CD4-positive, alpha-beta T cell treated with Interleukin-15 for 1 hour (primary cell): ENCODE data around the gene ERCC2.
"Not testable (repeated sequence)": the region's sequence is repeated elsewhere in the genome, so short reads cannot be mapped to it uniquely, and the experiment has no call there.

Experiments used
- DNase-seq: peaks from one replicate; pipeline ENCODE4 v3.0.0-alpha.2; 2020

ERCC2 gene

DNA sequence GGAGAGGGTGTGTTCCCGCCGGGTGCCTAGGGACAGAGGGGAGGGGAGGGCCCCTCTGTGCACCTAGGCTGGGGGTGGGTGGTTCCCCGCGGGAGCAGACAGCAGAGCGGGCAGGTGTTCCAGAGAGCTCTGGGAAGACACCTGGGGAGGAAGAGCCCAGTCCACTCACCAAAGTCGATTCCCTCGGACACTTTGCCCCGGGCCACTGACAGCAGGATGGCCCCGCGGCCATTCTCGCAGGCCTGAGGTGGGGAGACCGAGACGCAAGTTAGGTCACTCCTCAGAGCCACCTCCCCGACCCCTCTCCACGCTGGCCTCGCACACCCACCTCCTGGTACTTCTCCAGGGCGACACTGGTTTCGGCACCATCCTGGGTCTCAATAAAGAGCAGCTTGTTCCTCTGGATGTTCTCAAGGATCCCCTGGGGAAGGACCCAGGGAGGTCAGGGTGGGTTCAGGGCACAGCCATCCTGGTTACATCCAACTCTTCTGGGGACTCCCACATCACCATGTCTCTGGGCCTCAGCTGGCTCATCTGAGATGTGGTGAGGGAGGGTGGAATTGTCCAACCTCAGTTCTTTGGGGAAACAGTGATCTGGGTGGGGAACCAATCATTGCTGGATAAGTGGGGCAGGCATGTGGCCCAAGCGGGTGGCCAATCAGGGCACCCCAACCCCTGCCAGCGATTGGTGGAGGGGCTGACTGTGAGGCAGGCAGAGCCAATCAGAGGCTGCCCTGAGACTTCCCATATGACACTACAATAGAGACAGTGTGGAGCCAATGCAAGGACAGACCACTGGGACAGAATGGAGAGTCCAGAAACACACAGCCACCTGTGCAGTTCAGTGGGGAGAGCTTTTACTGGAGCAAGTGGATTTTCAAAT, 17.2 kb downstream of the ERCC2 start:
- DNase-seq: no peak

DNA sequence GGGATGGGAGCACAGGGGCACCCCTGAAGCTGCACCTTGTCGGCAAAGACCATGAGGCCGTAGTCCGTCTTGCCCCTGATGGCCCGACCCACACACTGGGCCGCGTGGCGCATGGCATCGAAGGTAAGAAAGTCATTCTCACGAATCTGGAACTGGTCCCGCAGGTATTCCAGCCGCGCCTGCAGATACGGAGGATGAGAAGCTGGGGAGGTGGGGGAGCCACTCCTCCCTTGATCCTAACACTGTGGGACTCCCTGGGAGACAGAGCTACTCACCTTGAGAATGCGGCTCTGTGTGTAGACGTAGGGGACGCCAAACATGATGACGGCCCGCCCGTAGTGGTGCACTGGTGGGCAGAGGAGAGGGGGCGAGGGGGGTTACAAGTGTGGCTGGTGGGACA, 17.9 kb downstream of the ERCC2 start:
- no peak for DNase-seq

DNA sequence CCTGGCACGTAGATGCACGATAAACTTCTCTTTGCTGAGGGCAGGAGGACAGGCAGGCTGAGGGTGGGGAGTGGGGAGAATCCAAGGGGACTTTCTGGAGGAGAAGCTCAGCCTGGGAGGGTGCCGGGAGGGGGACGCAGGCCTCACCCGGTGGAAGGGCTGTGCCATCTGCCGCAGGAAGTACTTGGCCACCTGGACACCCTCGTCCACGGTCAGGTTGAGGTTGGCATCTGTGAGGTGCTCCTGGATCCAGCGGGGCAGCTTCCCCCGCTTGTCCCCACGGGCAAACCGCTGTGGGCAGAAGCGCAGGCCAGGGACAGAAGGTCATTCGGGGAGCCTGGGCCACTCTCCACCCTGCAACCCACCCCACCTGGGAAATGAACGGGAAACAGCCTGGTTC, 18.3 kb downstream of the ERCC2 start:
- no peak for DNase-seq

DNA sequence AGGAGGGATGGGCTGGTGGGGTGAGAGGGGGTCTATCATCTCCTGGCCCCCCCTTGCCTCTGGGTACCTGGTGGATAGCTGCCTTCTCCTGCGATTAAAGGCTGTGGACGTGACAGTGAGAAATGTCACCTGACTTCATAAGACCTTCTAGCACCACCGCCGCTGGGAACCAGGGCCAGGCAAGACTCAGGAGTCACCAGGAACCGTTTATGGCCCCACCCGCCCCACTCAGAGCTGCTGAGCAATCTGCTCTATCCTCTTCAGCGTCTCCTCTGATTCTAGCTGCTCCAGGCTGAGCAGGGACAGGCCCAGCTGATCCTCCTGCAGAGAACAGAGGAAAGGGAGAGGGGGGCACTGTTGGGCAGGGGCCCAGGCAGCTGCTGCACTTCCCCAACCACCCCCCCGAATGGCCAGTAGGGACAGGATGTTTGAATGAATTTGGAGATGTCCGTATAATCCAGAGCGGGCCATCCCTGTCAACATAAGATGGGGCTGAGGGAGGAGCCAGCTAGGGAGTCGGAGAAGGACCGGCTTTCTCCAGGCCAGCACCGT, 18.9 kb downstream of the ERCC2 start:
- DNase-seq: no peak

DNA sequence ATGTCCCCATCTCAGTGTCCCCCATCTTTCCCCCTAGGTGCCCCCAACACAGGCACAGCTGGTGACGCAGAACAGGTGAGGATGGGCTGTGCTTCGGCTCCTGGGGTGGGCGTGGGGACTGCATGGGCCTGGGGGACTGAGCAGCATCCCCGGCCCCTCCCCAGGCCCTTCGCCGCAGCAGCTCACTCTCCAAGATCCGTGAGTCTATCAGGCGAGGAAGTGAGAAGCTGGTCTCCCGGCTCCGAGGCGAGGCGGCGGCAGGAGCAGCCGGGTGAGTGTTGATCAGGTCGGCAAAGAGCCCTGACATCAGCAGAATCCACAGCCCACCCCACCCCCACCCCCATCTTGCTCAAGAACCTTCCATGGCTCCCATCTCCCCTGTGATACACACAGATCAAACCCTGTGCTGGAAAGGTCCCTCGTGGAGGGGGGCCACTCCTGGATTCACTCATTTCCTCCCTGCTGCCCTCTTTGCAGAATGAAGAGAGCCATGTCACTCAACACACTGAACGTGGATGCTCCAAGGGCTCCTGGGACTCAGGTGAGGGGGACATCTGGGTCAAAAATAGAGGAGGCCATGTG, 19.8 kb downstream of the ERCC2 start:
- DNase-seq: no peak

DNA sequence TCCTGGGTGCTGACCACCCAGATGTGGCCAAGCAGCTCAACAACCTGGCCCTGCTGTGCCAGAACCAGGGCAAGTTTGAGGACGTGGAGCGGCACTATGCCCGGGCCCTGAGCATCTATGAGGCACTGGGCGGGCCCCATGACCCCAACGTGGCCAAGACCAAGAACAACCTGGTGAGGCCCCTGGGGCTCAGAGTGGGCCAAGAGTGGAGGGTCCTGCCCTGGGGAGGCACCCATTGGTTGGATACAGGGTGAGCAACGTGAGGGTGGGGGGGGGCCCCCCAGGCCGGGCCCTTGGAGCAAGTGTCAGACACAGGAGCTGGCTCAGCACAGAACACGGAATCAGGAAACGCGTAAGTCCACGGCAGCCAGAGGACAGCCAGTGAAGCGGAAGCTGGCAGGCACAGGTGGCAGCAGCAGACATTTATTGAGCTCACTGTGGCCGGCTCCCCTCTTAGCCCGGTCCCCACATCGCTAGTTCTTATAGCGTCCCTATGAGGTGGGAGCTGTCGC, 20.9 kb downstream of the ERCC2 start:
- no peak for DNase-seq

DNA sequence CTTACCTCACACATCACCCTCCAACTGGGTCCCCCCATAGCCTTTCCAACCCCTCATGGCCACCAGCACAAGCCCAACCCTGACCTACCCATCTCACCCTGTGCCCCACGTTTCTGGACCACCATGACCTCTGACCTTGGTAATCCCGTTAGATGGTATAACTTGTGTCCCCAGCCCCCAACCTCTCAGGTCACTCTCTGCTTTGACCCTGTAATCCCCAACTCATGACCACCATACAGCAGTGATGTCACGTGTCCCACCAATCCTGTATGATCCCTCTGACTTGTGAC, 21.3 kb downstream of the ERCC2 start:
- DNase-seq: no peak

DNA sequence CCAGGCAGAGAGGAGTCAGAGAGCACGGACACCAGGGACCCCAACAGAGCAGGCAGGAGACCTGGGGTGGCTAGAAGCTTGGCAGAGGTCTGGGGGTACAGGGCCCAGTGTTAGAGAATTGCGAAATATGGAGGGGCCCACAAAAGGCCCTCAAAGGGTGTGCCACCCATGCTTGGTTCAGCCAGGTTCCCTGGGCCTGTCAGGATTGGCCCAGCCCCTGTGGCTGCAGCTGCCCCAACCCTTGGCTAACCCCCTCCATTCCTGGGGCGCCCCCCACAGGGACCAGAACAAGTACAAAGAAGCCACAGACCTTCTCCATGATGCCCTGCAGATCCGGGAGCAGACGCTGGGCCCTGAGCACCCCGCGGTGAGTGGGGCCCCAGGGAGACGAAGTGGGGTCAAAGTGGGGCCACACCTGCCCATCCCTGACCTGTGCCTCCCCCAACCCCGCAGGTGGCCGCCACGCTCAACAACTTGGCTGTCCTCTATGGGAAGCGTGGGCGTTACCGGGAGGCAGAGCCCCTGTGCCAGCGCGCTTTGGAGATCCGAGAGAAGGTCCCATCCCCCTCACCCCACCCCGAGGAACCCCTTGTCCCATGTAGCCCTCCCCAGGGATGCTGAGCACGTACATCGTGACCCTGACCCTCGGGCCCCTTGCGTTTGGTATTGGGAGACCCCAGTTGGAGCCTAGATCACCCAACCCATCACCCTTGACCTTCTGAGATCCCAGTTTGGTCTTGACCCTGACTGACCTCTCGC, 21.8 kb downstream of the ERCC2 start:
- no peak for DNase-seq

DNA sequence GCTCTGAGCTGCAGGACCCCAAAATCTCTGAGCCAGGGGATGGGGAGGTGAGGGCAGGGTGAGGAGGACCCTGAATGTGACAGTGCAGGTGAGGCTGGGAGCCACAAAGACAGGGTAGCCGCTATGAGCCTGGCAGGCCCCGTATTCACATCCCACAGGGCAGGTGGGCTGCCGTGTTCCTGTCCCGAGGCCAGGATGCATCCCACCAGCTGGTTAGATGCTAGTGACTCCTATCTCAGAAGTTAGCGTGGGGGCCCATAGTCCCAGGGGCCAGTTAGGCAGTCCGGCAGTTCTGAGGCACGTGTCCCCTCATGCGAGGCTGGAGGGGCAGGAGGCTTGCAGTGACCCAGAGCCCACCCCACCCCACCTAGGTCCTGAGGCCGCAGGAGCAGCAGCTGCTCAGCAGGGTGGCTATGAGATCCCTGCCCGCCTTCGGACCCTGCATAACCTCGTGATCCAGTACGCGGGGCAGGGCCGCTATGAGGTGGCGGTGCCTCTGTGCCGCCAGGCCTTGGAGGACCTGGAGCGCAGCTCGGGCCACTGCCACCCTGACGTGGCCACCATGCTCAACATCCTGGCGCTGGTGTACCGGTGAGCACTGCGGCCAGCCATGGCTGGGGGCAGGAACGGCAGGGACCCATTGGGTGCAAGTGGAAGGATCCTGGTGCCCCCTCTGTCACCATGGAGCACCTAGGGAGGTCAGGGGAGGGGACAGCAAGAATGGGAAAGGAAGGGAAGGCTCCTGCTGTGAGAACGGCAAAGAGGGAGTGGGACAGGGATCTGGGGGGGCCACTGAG, 22.6 kb downstream of the ERCC2 start:
- no peak for DNase-seq

DNA sequence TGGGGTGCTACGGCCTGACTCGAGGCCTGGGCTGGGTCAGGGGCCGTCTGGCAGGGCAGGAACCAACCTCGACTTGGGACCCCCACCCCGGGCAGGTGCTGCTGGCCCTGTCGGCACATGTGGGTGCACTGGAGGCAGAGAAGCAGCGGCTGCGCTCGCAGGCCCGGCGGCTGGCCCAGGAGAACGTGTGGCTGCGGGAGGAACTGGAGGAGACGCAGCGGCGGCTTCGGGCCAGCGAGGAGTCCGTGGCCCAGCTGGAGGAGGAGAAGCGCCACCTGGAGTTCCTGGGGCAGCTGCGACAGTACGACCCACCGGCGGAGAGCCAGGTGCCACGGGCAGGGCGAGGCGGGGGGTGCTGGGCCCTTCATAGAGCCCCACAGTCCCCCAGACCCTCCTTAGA, 23.9 kb downstream of the ERCC2 start:
- no peak for DNase-seq

DNA sequence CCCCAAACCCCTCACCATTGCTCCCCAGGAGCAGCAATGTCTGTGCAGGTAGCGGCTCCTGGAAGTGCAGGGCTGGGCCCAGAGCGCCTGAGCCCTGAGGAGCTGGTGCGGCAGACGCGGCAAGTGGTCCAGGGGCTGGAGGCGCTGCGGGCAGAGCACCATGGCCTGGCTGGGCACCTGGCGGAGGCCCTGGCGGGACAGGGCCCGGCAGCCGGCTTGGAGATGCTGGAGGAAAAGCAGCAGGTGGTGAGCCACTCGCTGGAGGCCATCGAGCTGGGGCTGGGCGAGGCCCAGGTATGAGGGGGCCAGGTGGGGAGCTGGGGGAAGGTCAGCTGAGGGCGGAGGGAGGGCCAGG, 24.9 kb downstream of the ERCC2 start:
- DNase-seq: no peak

DNA sequence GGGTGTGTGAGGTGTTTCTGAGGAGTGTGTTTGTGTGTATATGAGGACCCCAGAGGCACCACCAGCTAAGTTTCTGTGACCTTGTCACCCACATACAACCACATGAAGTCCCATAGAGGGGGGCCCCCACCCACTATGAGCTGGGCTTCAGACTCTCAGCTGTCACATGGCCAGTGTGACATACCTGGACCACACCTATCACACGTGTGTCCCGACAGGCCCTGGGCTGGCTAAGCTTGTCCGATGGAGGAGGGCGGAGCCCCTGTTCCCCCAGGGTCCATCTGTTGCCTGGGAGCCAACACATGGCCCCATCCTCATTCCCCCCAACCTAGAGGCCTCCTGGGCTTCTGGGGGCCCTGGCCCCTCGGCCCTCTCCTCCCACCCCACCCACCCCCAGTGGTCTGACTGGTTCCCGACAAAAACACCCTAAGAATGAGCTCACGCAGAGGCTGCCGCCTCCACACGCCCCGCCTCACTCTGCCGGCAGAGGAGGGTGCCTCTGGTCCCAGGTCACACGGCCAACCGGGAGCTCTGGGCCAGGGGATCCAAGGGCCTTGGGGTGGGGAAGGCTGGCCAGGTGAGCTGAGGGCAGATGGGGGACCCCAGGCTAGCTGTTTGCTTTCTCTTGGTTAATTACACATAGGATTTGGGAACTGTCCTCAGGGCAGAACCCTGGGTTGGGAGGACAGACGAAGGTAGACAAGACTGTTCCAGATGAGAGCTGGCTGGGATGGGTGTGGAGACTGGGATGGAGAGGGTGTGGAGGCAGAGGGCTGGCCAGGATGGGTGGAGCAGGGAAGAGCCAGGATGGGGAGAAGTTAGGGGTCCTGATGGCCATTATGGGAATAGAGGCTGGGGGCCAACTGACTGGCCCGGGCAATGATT, 25.5 kb downstream of the ERCC2 start:
- no peak for DNase-seq

DNA sequence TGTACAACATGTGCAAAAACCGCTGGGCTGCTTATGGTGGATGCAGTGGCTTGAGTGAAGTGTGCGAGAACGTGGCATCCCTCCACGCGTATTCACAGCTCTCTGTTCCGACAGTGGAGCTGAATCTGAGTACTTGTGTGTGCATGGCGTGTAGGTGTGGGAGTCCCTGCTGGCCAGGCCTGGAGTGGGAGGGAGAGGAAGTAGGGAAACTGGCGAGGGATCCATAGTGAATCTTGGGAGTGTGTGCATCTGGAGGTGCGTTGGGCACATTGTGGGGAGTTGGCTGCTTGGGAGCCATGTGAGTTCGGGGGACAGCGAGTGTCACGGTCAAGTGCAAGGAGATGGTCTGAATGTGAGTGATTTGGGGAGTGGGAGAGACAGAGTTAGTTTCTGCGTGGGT, 27.5 kb downstream of the ERCC2 start:
- DNase-seq: no peak

DNA sequence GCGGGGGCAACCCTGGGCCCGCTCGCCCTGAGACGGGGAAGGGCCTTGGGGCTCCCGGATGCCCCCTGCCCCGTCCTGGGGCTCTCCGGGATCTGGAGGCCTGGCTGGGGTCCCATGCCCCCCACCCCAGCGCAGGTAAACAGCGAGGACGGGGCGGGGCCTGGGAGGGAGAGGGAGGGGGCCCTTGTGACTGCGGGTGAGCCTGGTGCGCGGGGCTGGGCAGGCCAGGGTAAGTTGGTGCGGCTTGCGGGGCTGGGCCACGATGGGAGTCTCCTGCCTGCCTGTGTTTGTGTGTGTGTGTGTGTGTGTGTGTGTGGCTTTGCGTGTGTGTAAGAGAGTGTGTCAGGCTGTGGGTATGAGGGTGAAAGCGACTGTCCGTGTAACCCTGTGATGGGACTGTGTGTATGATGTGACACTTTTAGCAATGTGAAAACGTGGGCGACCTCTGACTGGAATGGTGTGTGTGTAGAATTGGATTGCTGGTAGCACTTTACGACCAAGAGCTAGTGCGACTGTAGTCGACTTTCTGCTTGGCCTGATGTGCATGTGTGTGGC, 29.4 kb downstream of the ERCC2 start:
- DNase-seq: no peak

DNA sequence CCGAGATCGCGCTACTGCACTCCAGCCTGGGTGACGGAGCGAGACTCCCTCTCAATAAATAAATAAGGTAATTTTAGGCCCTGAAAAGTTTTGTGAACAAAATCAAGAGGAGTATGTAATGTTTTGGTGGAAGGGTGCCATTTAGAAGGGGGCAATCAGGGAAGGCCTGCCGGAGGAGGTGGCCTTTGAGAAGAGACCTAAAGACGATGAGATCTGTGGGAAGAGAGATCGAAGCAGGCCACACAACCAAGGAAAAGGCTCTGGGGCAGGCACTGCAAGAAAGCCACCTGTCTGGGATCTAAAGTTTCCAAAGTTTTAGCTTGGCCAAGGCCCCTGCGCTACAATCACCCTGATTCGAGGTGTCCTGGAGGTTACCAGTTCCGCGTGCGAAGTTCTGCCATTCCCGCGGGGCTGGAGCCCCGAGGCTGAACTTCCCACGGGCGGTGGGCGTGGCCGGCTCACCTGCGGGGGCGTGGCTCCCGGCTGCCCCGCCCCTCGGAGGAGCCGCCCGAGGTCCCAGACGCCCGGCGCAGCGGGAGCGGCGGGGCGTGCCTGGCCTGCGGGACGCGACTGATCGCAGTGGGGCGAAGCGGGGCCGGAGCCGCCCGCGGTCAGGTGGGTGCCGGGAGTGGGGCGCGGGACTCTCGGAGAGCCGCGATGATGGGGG, 30.0 kb downstream of the ERCC2 start, which contains the start of gene KLC3:
Gene KLC3 (plus strand): TSS at position 519 of the 667 bp plus-strand sequence. CDS start 4,792 bp downstream, outside the sequence.
- no peak for DNase-seq

DNA sequence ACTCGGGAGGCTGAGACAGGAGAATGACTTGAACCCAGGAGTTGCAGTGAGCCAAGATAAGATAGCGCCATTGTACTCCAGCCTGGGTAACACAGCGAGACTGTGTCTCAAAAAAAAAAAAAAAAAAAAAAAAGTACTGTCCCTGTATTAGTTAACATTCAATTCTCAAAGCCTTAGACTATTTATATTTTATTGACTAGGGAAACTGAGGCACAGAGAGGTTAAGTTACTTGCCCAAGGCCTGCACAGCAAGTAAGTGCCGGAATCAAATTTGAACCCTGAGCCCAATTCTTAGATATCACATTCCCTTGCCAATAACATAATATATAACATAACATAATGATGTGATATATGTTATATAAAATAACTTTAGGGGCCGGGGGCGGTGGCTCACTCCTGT, 30.7 kb downstream of the ERCC2 start:
- no peak for DNase-seq

DNA sequence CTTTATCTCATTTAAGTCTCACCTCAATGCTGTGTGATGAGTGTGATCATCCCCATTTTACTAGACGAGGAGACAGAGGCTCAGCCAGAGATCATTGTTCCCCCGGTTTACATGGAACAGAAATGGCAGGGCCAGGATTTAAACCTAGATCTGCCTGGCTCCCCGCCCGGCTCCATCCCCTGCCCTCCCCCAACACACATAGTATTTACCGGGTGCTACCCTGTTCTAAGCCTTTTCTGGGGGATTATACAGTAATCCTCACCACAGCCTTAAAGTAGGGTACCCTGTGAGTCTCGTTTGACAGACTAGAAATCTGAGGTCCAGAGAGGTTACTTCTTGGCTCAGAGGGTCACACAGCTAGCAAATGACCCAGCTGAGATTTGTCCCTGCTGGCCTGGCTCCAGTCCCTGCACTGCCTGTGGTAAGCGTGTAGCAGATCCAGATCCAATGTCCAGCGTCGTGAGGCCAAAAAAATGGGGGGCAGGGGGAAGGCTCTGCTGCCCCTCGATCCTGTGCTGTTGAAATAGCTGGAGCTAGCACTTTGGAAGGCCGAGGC, 33.6 kb downstream of the ERCC2 start:
- no peak for DNase-seq

DNA sequence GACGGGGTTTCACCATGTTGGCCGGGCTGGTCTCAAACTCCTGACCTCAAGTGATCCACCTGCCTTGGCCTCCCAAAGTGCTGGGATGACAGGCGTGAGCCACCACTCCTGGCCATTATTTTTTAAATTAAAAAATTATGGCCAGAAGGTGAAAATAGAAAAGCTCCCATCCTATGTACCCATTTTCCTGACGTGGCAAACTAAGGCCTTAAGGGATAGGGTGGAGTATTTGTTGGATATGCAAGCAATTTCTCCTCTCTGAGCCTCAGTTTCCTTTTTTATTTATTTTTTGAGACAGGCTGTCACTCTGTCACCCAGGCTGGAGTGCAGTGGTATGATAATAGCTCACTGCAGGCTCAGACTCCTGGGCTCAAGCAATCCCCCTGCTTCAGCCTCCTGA, 35.5 kb downstream of the ERCC2 start:
- DNase-seq: not testable (repeated sequence)

DNA sequence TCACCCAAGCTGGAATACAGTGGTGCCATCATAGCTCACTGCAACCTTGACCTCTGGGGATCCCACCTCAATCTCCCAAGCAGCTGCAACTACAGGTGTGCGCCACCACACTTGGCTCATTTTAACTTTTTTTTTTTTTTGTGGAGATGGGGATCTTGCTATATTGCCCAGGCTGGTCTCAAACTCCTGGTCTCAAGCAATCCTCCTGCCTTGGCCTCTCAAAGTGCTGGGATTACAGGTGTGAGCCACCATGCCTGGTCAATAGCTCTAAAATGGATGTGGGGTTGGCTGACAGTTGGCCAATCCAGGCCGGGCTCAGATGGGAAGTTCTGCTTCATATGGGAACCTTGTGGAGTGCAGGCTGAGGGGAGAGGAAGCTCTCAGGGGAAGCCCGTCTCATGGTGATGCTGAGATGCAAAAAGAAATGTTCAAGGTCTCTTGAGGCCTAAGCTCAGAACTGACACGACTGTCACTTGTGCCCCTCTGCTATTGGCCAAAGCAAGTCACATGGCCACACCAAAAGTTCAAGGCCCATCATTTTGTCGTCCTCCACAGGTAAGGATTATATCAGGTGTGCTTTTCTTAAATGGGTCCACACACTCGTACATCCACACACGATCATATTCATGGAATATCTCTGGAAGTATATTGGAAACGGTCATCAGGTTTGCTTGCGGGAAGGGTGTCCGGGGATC, 36.6 kb downstream of the ERCC2 start:
- DNase-seq: no peak

DNA sequence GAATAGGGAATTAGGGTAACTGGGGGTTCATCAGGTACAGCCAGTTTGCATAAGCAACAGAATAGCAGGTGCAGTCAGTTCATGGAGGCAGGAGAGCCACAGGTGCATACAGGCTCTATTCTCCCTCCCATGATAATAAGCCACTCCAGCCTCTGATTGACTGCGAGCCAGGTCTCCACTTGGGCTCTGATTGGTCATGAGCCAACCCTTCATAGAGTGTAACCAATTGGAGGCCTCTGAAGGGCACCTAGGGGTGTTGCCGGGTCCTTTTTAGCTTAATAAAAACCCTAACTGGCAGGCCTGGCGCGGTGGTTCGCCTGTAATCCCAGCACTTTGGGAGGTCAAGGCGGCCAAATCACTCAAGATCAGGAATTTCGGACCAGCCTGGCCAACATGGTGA, 39.0 kb downstream of the ERCC2 start:
- DNase-seq: no peak
